Measurements from ENCODE around the gene BCO1. TPM values are rescaled to one million over a fixed set of nuclear protein-coding genes. Genes with fewer than 3 reads are reported as not detected.

The BCO1 gene
- polyA plus RNA-seq, 4 donors, result 1.4 to 31.1 (median 17.8) TPM

DNA sequence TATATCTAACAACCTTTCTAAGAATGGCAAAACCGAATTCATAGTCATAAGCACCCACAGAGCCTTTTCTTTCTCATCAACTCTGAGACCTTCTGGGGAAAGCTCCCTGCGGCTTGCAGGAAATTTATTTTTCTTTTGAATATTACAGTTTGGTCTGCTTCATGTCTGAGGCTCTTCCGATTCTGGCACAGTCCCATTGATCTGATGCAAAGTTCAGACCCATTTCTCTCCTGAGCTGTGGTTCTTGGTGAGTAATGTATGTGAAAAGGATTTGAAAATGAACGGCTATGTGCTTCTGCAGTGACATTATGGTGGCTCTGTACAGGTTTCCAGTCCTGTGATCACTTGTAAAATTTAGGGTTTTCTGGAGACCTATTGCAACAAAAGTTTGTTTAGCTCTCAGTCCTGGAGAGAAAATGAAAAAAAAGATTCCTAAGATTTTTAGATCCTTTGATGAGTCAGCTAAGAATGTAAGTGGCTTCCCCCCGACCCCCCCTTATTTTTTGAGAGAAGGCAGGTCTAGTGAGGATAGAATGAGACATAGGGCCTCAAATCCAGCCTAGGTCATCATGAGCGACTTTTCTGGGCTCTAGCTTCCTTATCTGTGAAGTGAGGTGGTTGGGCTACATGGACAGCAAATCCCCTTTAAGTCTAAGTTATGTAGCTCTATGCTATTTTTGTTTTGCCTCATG lies 80.9 kb downstream of the BCO1 start:
- no peak overlapping the region for H3K27ac ChIP-seq (ENCODE audit: low read depth in 1 of 3, low read length in 2 of 3)
- WGBS, 3 donors, result 70 to 80% (median 72%) methylated on average over 6 of the region's 6 CpGs

DNA sequence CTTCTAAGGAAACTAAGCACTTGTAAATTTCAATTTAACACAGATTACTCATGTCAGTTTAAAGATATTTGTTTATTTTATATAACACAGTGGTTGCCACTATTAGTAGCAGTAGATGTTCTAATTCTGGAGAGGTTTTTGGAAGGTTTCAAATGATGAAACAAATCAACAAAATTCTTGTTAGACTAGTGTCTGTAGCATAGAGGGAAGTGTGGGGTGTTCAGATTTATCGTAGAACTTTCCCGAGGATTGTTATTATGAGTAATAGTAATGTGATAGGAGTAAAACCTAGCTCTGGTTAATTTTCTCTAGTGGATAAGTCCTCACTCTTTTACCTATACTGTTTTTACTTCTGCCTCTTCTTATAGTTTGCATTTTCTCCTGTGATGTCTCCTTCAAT lies 82.5 kb downstream of the BCO1 start:
- DNase-seq, result no peak
- Histone ChIP-seq H3K4me3 (ENCODE audit: low read depth in 1 of 3, low read length in 3 of 3) (no peak overlapping the region), H3K27me3 (ENCODE audit: control insufficient read depth in 3 of 3, insufficient read depth in 3 of 3, low read length in 3 of 3) (no peaks in the 10 kb centered on the region), H3K27ac (ENCODE audit: low read depth in 1 of 3, low read length in 2 of 3) (no peak overlapping the region), H3K4me1 (ENCODE audit: control insufficient read depth in 3 of 3, insufficient read depth in 2 of 3, low read depth in 1 of 3, low read length in 2 of 3) (peaks cover 0 to 5% (median 1%) of the 10 kb centered on the region in 3 donors), H3K36me3 (ENCODE audit: control insufficient read depth in 3 of 3, insufficient read depth in 2 of 3, low read depth in 1 of 3, low read length in 3 of 3) (peaks cover 0 to 6% (median 0%) of the 10 kb centered on the region in 3 donors), H3K9me3 (ENCODE audit: control insufficient read depth in 2 of 2, insufficient read depth in 1 of 2, low read depth in 1 of 2, low read length in 1 of 2) (no peaks in the 10 kb centered on the region)
- FAIRE-seq, result no peak
- 91 to 93% (median 93%) methylated on average over 2 of the region's 2 CpGs for WGBS, 3 donors

More for the DNA sequence above, 80.9 kb downstream of the BCO1 start:
- H3K4me1 ChIP-seq (ENCODE audit: control insufficient read depth in 3 of 3, insufficient read depth in 2 of 3, low read depth in 1 of 3, low read length in 2 of 3), result peaks cover 0 to 5% (median 1%) of the 10 kb centered on the region in 3 donors
- H3K27me3 ChIP-seq (ENCODE audit: control insufficient read depth in 3 of 3, insufficient read depth in 3 of 3, low read length in 3 of 3), result no peaks in the 10 kb centered on the region
- DNase-seq, result no peak
- H3K36me3 ChIP-seq (ENCODE audit: control insufficient read depth in 3 of 3, insufficient read depth in 2 of 3, low read depth in 1 of 3, low read length in 3 of 3), result peaks cover 0 to 3% (median 0%) of the 10 kb centered on the region in 3 donors
- no peak for FAIRE-seq
- H3K9me3 ChIP-seq (ENCODE audit: control insufficient read depth in 2 of 2, insufficient read depth in 1 of 2, low read depth in 1 of 2, low read length in 1 of 2), result no peaks in the 10 kb centered on the region
- H3K4me3 ChIP-seq (ENCODE audit: low read depth in 1 of 3, low read length in 3 of 3), result no peak overlapping the region

DNA sequence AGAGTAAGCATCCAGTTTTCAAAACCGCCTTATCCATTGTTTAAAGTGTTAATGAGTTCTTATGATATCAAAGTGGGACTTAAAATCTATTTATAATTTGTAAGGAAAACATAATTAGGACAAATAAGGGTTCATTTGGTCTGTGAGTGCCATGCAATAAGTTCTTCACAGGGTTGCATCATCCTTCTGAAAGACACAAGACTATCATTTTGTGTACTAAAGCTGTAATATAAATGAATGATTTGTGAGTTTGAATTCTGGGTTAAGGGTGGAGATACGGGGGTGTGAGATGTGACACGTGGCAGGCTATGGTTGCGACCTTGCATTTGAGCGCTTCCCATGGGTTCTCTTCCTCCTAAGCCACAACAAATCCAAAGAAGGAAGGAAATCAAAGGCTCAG lies 83.0 kb downstream of the BCO1 start:
- Histone ChIP-seq H3K36me3 (ENCODE audit: control insufficient read depth in 3 of 3, insufficient read depth in 2 of 3, low read depth in 1 of 3, low read length in 3 of 3) (peaks cover 0 to 6% (median 0%) of the 10 kb centered on the region in 3 donors), H3K27me3 (ENCODE audit: control insufficient read depth in 3 of 3, insufficient read depth in 3 of 3, low read length in 3 of 3) (no peaks in the 10 kb centered on the region), H3K9me3 (ENCODE audit: control insufficient read depth in 2 of 2, insufficient read depth in 1 of 2, low read depth in 1 of 2, low read length in 1 of 2) (no peaks in the 10 kb centered on the region), H3K4me1 (ENCODE audit: control insufficient read depth in 3 of 3, insufficient read depth in 2 of 3, low read depth in 1 of 3, low read length in 2 of 3) (peaks cover 0 to 1% (median 0%) of the 10 kb centered on the region in 3 donors), H3K4me3 (ENCODE audit: low read depth in 1 of 3, low read length in 3 of 3) (no peak overlapping the region), H3K27ac (ENCODE audit: low read depth in 1 of 3, low read length in 2 of 3) (no peak overlapping the region)
- 93 to 96% (median 95%) methylated on average over 5 of the region's 5 CpGs for WGBS, 3 donors
- FAIRE-seq, result no peak
- DNase-seq, result no peak

DNA sequence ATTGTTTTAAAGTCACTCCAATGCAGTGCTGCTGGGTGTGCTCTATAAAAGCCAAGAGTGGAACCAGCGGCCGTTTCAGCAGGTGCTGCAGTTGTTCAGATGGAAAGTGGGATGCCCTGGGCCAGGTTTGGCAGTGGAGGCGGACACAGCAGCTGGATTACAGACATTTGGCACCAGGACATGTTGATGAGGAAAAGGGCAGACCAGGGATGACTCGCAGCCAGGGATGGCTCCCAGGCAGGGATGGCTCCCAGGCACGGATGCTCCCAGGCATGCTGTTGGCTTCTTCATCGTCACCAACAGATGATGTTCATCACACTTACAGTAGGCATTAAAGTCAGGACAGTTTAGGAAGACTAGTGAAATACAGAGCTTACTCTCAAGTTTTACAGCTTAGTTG lies 86.3 kb downstream of the BCO1 start:
- WGBS, 3 donors, result 91 to 97% (median 93%) methylated on average over 6 of the region's 6 CpGs
- H3K36me3 ChIP-seq (ENCODE audit: control insufficient read depth in 3 of 3, insufficient read depth in 2 of 3, low read depth in 1 of 3, low read length in 3 of 3), result peaks cover 0 to 6% (median 0%) of the 10 kb centered on the region in 3 donors
- H3K27me3 ChIP-seq (ENCODE audit: control insufficient read depth in 3 of 3, insufficient read depth in 3 of 3, low read length in 3 of 3), result no peaks in the 10 kb centered on the region
- FAIRE-seq (no peak), DNase-seq (no peak)
- H3K4me1 ChIP-seq (ENCODE audit: control insufficient read depth in 3 of 3, insufficient read depth in 2 of 3, low read depth in 1 of 3, low read length in 2 of 3), result no peaks in the 10 kb centered on the region
- no peak overlapping the region for H3K4me3 ChIP-seq (ENCODE audit: low read depth in 1 of 3, low read length in 3 of 3)
- H3K9me3 ChIP-seq (ENCODE audit: control insufficient read depth in 2 of 2, insufficient read depth in 1 of 2, low read depth in 1 of 2, low read length in 1 of 2), result no peaks in the 10 kb centered on the region
- H3K27ac ChIP-seq (ENCODE audit: low read depth in 1 of 3, low read length in 2 of 3), result no peak overlapping the region

DNA sequence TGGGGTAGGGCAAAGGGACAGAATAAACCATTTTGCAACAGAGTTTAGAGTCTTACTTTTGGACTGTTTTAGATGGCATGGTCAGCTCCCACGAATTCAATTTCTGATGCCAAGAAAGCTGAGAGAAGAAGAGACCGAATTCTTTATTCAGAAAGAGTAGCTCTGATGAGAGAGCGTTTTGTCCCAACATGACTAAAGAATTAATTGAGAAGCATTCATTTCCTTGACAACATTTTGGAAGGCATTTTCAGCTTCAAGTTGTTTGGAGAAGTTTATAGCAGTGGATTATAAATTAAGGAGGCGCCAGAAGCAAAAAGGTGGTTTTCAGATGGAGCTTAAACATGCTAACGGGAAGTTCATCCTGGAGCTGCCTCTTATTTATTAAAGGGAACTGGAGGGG lies 88.5 kb downstream of the BCO1 start:
- H3K4me3 ChIP-seq (ENCODE audit: low read depth in 1 of 3, low read length in 3 of 3), result no peak overlapping the region
- FAIRE-seq, result no peak
- peaks cover 0 to under 1% of the 10 kb centered on the region in 2 donors for H3K9me3 ChIP-seq (ENCODE audit: control insufficient read depth in 2 of 2, insufficient read depth in 1 of 2, low read depth in 1 of 2, low read length in 1 of 2)
- H3K27ac ChIP-seq (ENCODE audit: low read depth in 1 of 3, low read length in 2 of 3), result no peak overlapping the region
- WGBS, 3 donors, result 76 to 90% (median 87%) methylated on average over 5 of the region's 5 CpGs
- DNase-seq, result no peak
- H3K27me3 ChIP-seq (ENCODE audit: control insufficient read depth in 3 of 3, insufficient read depth in 3 of 3, low read length in 3 of 3), result no peaks in the 10 kb centered on the region
- H3K36me3 ChIP-seq (ENCODE audit: control insufficient read depth in 3 of 3, insufficient read depth in 2 of 3, low read depth in 1 of 3, low read length in 3 of 3), result peaks cover 0 to 6% (median 0%) of the 10 kb centered on the region in 3 donors
- no peaks in the 10 kb centered on the region for H3K4me1 ChIP-seq (ENCODE audit: control insufficient read depth in 3 of 3, insufficient read depth in 2 of 3, low read depth in 1 of 3, low read length in 2 of 3)

DNA sequence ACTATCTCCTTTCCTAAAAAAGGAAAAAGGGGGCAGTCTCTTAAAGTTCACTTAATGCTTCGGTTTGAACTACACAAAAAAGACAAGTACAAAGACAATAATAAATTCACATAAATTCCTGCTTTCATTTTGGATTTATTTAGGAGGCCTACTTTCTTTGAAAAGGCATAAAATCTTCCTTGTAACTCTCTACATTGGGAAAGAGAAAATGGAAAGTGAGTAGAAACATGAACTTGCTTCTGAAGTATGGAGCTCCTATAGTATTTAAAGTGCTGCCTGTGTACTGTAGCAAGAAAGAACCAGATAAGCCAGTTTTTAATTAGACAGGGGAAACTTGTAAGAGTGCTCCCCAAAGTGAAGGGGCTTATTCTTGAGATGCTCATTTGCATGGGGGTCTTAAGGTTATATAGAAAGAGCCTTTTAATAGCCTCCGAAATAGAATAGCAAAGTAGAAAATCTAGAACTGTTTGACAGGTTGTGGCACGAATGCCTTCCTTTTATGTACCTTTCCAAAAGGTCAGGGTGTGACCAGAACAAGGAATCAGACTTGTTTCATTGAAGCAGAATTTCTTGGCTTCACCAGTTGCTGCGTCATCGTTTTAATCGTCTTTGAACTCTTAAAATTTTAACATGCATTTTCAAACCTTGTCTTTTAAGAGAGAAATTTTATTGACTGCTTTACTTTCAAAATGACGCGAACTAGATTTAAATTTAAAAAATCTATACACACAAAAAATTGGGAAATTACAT lies 89.1 kb downstream of the BCO1 start:
- Histone ChIP-seq H3K36me3 (ENCODE audit: control insufficient read depth in 3 of 3, insufficient read depth in 2 of 3, low read depth in 1 of 3, low read length in 3 of 3) (peaks cover 0 to 9% (median 0%) of the 10 kb centered on the region in 3 donors), H3K4me1 (ENCODE audit: control insufficient read depth in 3 of 3, insufficient read depth in 2 of 3, low read depth in 1 of 3, low read length in 2 of 3) (no peaks in the 10 kb centered on the region), H3K4me3 (ENCODE audit: low read depth in 1 of 3, low read length in 3 of 3) (no peak overlapping the region), H3K27ac (ENCODE audit: low read depth in 1 of 3, low read length in 2 of 3) (no peak overlapping the region), H3K27me3 (ENCODE audit: control insufficient read depth in 3 of 3, insufficient read depth in 3 of 3, low read length in 3 of 3) (no peaks in the 10 kb centered on the region), H3K9me3 (ENCODE audit: control insufficient read depth in 2 of 2, insufficient read depth in 1 of 2, low read depth in 1 of 2, low read length in 1 of 2) (peaks cover 0 to 4% of the 10 kb centered on the region in 2 donors)
- 66 to 81% (median 74%) methylated on average over 8 of the region's 8 CpGs for WGBS, 3 donors
- DNase-seq (peak in 1 of 2 donors; percentile 14), FAIRE-seq (no peak)

DNA sequence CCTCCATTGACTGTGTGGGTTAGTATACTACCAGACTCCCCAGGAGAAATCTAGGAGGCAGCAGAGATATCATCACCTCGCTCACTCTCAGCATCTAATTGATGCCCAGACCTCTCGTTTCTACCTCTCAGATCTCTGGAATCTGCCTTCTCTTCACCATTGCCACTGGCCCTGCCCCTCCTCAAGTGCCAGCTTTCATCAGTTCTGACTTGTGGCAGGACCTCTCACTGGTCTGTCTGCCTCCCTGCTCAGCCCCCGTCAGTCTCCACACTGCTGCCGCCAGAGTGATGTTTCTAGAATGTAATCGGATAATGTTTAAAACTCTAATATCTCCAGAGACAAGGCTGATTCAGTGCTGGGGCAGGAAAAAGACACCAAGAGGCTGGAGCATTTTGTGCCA lies 91.5 kb downstream of the BCO1 start:
- DNase-seq (no peak), FAIRE-seq (no peak)
- Histone ChIP-seq H3K36me3 (ENCODE audit: control insufficient read depth in 3 of 3, insufficient read depth in 2 of 3, low read depth in 1 of 3, low read length in 3 of 3) (peaks cover 0 to 3% (median 0%) of the 10 kb centered on the region in 3 donors), H3K27ac (ENCODE audit: low read depth in 1 of 3, low read length in 2 of 3) (no peak overlapping the region), H3K27me3 (ENCODE audit: control insufficient read depth in 3 of 3, insufficient read depth in 3 of 3, low read length in 3 of 3) (no peaks in the 10 kb centered on the region), H3K4me3 (ENCODE audit: low read depth in 1 of 3, low read length in 3 of 3) (no peak overlapping the region), H3K4me1 (ENCODE audit: control insufficient read depth in 3 of 3, insufficient read depth in 2 of 3, low read depth in 1 of 3, low read length in 2 of 3) (no peaks in the 10 kb centered on the region), H3K9me3 (ENCODE audit: control insufficient read depth in 2 of 2, insufficient read depth in 1 of 2, low read depth in 1 of 2, low read length in 1 of 2) (peaks cover 0 to 4% of the 10 kb centered on the region in 2 donors)
- 88 to 95% (median 92%) methylated on average over 5 of the region's 5 CpGs for WGBS, 3 donors

DNA sequence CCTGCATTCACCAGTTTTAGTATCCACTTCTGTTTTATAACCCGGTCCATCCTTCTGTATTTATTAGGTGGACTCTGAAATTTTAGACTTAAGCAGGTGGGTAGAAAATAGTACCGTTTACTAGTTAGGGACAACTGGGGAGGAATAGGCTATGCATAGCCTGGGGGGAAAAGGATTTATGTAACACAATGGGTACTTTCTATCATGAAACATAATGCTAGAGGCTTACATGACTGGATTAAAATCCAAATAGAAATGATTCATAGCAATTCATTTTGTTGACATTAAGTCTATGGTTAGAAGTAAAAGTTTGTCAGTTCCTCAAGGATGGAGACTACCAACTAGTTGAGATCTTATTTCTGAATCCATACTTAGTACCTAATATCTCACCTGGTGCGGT lies 94.9 kb downstream of the BCO1 start:
- Histone ChIP-seq H3K9me3 (ENCODE audit: control insufficient read depth in 2 of 2, insufficient read depth in 1 of 2, low read depth in 1 of 2, low read length in 1 of 2) (peaks cover 0 to 4% of the 10 kb centered on the region in 2 donors), H3K4me3 (ENCODE audit: low read depth in 1 of 3, low read length in 3 of 3) (no peak overlapping the region), H3K36me3 (ENCODE audit: control insufficient read depth in 3 of 3, insufficient read depth in 2 of 3, low read depth in 1 of 3, low read length in 3 of 3) (peaks cover 0 to 3% (median 0%) of the 10 kb centered on the region in 3 donors), H3K4me1 (ENCODE audit: control insufficient read depth in 3 of 3, insufficient read depth in 2 of 3, low read depth in 1 of 3, low read length in 2 of 3) (no peaks in the 10 kb centered on the region), H3K27me3 (ENCODE audit: control insufficient read depth in 3 of 3, insufficient read depth in 3 of 3, low read length in 3 of 3) (no peaks in the 10 kb centered on the region), H3K27ac (ENCODE audit: low read depth in 1 of 3, low read length in 2 of 3) (no peak overlapping the region)
- WGBS, 3 donors, result 92 to 99% (median 99%) methylated on average over 3 of the region's 3 CpGs
- DNase-seq, result no peak
- FAIRE-seq, result no peak
